Medulla oblongata (tissue), 1 donor: Measurements from ENCODE around the gene DCTN3.

Experiments used
- DNase-seq: peaks from one replicate; pipeline ENCODE4 v3.0.0-alpha.2; 2015; ENCODE audit errors: extremely low spot score

DCTN3 gene

GRCh38 chr9:34590381-34591247 lies 29.7 kb downstream of the DCTN3 start:
- DNase-seq: no peak

GRCh38 chr9:34589636-34590380 lies 30.5 kb downstream of the DCTN3 start, which contains the start of gene CNTFR:
Gene CNTFR, minus strand, starts transcription at chr9:34589724. Its CDS starts 20,743 bp downstream, at chr9:34568981.
- peak; percentile 76 for DNase-seq

- DNase-seq: no peak
Observed at GRCh38 chr9:34588671-34589635, 31.3 kb downstream of the DCTN3 start.

- no peak for DNase-seq
Observed at GRCh38 chr9:34587271-34587670, 33.0 kb downstream of the DCTN3 start.

GRCh38 chr9:34585946-34586669 lies 34.2 kb downstream of the DCTN3 start:
- DNase-seq: no peak

- DNase-seq: no peak
Observed at GRCh38 chr9:34584970-34585369, 35.3 kb downstream of the DCTN3 start.

- no peak for DNase-seq
Observed at GRCh38 chr9:34582787-34583186, 37.5 kb downstream of the DCTN3 start.

- no peak for DNase-seq
Observed at GRCh38 chr9:34581318-34581717, 39.0 kb downstream of the DCTN3 start.

GRCh38 chr9:34580358-34580757 lies 39.9 kb downstream of the DCTN3 start:
- peak; percentile 54 for DNase-seq

GRCh38 chr9:34579808-34580163 lies 40.5 kb downstream of the DCTN3 start:
- DNase-seq: no peak

GRCh38 chr9:34579104-34579807 lies 41.0 kb downstream of the DCTN3 start:
- no peak for DNase-seq

GRCh38 chr9:34578241-34579103 lies 41.8 kb downstream of the DCTN3 start:
- DNase-seq: no peak

GRCh38 chr9:34577400-34578240 lies 42.7 kb downstream of the DCTN3 start:
- no peak for DNase-seq

- DNase-seq: no peak
Observed at GRCh38 chr9:34576597-34577399, 43.5 kb downstream of the DCTN3 start.

GRCh38 chr9:34575862-34576596 lies 44.3 kb downstream of the DCTN3 start:
- no peak for DNase-seq

GRCh38 chr9:34575241-34575640 lies 45.1 kb downstream of the DCTN3 start:
- no peak for DNase-seq

GRCh38 chr9:34574571-34574970 lies 45.7 kb downstream of the DCTN3 start:
- no peak for DNase-seq
